ENCODE measurements around the gene FSTL3. TPM values are rescaled to one million over a fixed set of nuclear protein-coding genes. Genes with fewer than 3 reads are reported as not detected.

The FSTL3 gene
- total RNA-seq, 1 experiment from 2014 or later, result 6.8 TPM

- no CpG with 5 or more reads among the region's 16 CpGs for WGBS (ENCODE audit: extremely low coverage, insufficient read length, low lambda C conversion rate)
- Histone ChIP-seq H3K27me3 (ENCODE audit: insufficient read depth, low read length) (no peaks in the 10 kb centered on the region; the same call in 1 of the 2 replicates), H3K79me2 (ENCODE audit: insufficient read depth, low read length) (no peaks in the 10 kb centered on the region), H3K9me3 (ENCODE audit: control insufficient read depth, low read depth, low read length) (no peaks in the 10 kb centered on the region), H2BK20ac (ENCODE audit: low read depth, low read length, poor library complexity, severe bottlenecking) (no peak overlapping the region), H2AK5ac (ENCODE audit: insufficient read length, low read length) (no peak overlapping the region), H3K9ac (ENCODE audit: extremely low read depth, insufficient read length, low read length) (no peak overlapping the region), H3K56ac (ENCODE audit: insufficient read length, low read depth, low read length) (no peak overlapping the region), H3K79me1 (ENCODE audit: insufficient read depth, low read depth, low read length, poor library complexity, severe bottlenecking) (no peaks in the 10 kb centered on the region), H3K4me2 (ENCODE audit: insufficient read depth, insufficient read length, low read length) (peak overlapping the region; percentile 49), H3K23ac (ENCODE audit: insufficient read length, low read depth, low read length) (no peak overlapping the region), H4K91ac (ENCODE audit: insufficient read length, low read depth, low read length) (no peak overlapping the region), H2AFZ (ENCODE audit: low read length) (no peak overlapping the region), H2BK120ac (ENCODE audit: low read depth, low read length, poor library complexity, severe bottlenecking) (no peak overlapping the region), H2BK5ac (ENCODE audit: insufficient read length, low read length) (no peak overlapping the region), H4K20me1 (ENCODE audit: control insufficient read depth, insufficient read depth, insufficient read length) (no peaks in the 10 kb centered on the region), H4K5ac (ENCODE audit: insufficient read length, low read depth, low read length) (no peak overlapping the region), H3T11ph (ENCODE audit: low read length) (no peak overlapping the region), H3K14ac (ENCODE audit: insufficient read depth, low read length) (no peak overlapping the region), H3K4ac (ENCODE audit: low read depth, low read length) (no peak overlapping the region), H4K8ac (replicated peaks; ENCODE audit: insufficient read length, low read depth, low read length) (no peak overlapping the region), H3K23me2 (ENCODE audit: insufficient read length, low read depth, low read length, poor library complexity, severe bottlenecking) (peaks cover 8% of the 10 kb centered on the region), H3K27ac (ENCODE audit: insufficient read length, low read depth, low read length) (no peak overlapping the region), H2BK15ac (ENCODE audit: low read depth, low read length) (no peak overlapping the region), H2BK12ac (ENCODE audit: insufficient read length, low read depth, low read length) (no peak overlapping the region), H3K18ac (ENCODE audit: insufficient read length, low read depth, low read length) (no peak overlapping the region), H3K4me1 (ENCODE audit: insufficient read depth, low read length) (no peaks in the 10 kb centered on the region)
- Mint-ChIP-seq H3K4me3 (peak overlapping the region; percentile 79 to 86), H3K27me3 (ENCODE audit: low read depth) (peaks cover 36% of the 10 kb centered on the region), H3K27ac (no peak overlapping the region), H3K9me3 (no peaks in the 10 kb centered on the region), H3K36me3 (ENCODE audit: insufficient read depth in 1 of 3, low read depth in 3 of 3) (no peaks in the 10 kb centered on the region), H3K4me1 (peaks cover 0 to 10% of the 10 kb centered on the region in 2 experiments; a peak in 2 of 4 replicates)
- DNase-seq, result no peak
- TF ChIP-seq CTCF (conservative IDR thresholded peaks at IDR 0.05), result no peak
These were observed 2.7 kb downstream of the FSTL3 start for GRCh38 chr19:678791-679388.

Measured in H9 (cell line).